B cell (primary cell): Measurements from ENCODE around the gene AGL. TPM values are rescaled to one million over a fixed set of nuclear protein-coding genes. Genes with fewer than 3 reads are reported as not detected.

Experiments used
- ATAC-seq: fragments of 200-7000 bp; cut with Tn5 transposase; one replicate; pipeline ENCODE4 v1.10.0; 2021; ENCODE audit warnings: low read depth, mild to moderate bottlenecking, moderate number of reproducible peaks, moderate library complexity
- CTCF ChIA-PET: fragments of 350-600 bp; sonication (Branson Sonifier 250); formaldehyde crosslinking; loops from one replicate; lab custom pipeline; 2021; ENCODE audit warnings: antibody characterized with exemption, inconsistent platforms; lab: Charles Lee
- POLR2A ChIA-PET: fragments of 350-600 bp; sonication (Branson Sonifier 250); formaldehyde crosslinking; loops from one replicate; lab custom pipeline; 2021; ENCODE audit warnings: antibody characterized with exemption; lab: Charles Lee
- DNase-seq: peaks from one replicate; pipeline ENCODE4 v3.0.0; 2013
- H2AFZ ChIP-seq: 2 replicates; pipeline ENCODE4 v1.6.1; 2012; ENCODE audit warnings: mild to moderate bottlenecking, low read depth, low read length; ENCODE audit not compliant: insufficient read depth, poor library complexity, severe bottlenecking
- H3K27ac ChIP-seq, 2 donors: 1 replicate in 1 of 2; 2 replicates in 1 of 2; pipeline ENCODE4 v1.5.1; 2012 to 2013; ENCODE audit warnings: low read length in 2 of 2, mild to moderate bottlenecking in 2 of 2, moderate library complexity in 1 of 2
- H3K27me3 ChIP-seq, 4 experiments: fragments of 200-600 bp in 1 of 4; sonication (generic) in 1 of 4; replicated peaks in 1 of 4; 1 replicate in 2 of 4; 2 replicates in 2 of 4; pipeline versions ENCODE4 v1.6.1 to v1.7.0; 2013 to 2016; ENCODE audit warnings: low read length in 3 of 4, mild to moderate bottlenecking in 2 of 4, mixed read lengths in 1 of 4, moderate library complexity in 1 of 4; ENCODE audit not compliant: insufficient read depth in 4 of 4, control insufficient read depth in 3 of 4; ENCODE audit errors: control extremely low read depth in 1 of 4
- H3K36me3 ChIP-seq, 2 experiments: replicated peaks in 1 of 2; 1 replicate in 1 of 2; 2 replicates in 1 of 2; pipeline versions ENCODE4 v1.6.1 to v1.7.1; 2013; ENCODE audit warnings: low read length in 1 of 2; ENCODE audit not compliant: insufficient read depth in 2 of 2, control insufficient read depth in 1 of 2; ENCODE audit errors: control extremely low read depth in 1 of 2, extremely low read depth in 1 of 2
- H3K4me1 ChIP-seq, 2 donors: fragments of 200-600 bp in 1 of 2; sonication (generic) in 1 of 2; 1 replicate in 1 of 2; 2 replicates in 1 of 2; pipeline versions ENCODE4 v1.5.1 to v1.6.1; 2013 to 2017; ENCODE audit warnings: low read length in 2 of 2; ENCODE audit not compliant: control insufficient read depth in 2 of 2, insufficient read depth in 2 of 2
- H3K4me2 ChIP-seq: replicated peaks from 2 replicates; pipeline ENCODE3; 2012; ENCODE audit warnings: mild to moderate bottlenecking, low read depth, low read length; ENCODE audit not compliant: poor library complexity, severe bottlenecking
- H3K4me3 ChIP-seq, 5 experiments: fragments of 200-600 bp in 1 of 5; sonication (generic) in 1 of 5; 1 replicate in 3 of 5; 2 replicates in 2 of 5; pipeline versions ENCODE4 v1.5.1 to v1.7.0; 2011 to 2016; ENCODE audit warnings: low read length in 4 of 5, mild to moderate bottlenecking in 4 of 5, low read depth in 2 of 5, control low read depth in 1 of 5, moderate library complexity in 1 of 5; ENCODE audit not compliant: insufficient read depth in 1 of 5; ENCODE audit errors: control extremely low read depth in 1 of 5, extremely low read depth in 1 of 5
- H3K79me2 ChIP-seq: fragments of 200-600 bp; sonication (generic); one replicate; pipeline ENCODE4 v1.6.0; 2016; ENCODE audit warnings: low read length; ENCODE audit not compliant: control insufficient read depth, insufficient read depth
- H3K9ac ChIP-seq: fragments of 200-600 bp; sonication (generic); 2 replicates; pipeline ENCODE4 v1.6.1; 2017; ENCODE audit warnings: mild to moderate bottlenecking, low read length, moderate library complexity
- H3K9me3 ChIP-seq, 3 donors: one replicate each; pipeline versions ENCODE4 v1.6.1 to v1.7.1; 2013; ENCODE audit warnings: low read length in 2 of 3; ENCODE audit not compliant: control insufficient read depth in 2 of 3, insufficient read depth in 1 of 3; ENCODE audit errors: control extremely low read depth in 1 of 3
- H4K20me1 ChIP-seq: 2 replicates; pipeline ENCODE4 v1.6.0; 2012; ENCODE audit warnings: mild to moderate bottlenecking, low read length; ENCODE audit not compliant: insufficient read depth, control insufficient read depth, poor library complexity, severe bottlenecking
- H3K27ac Mint-ChIP-seq: one replicate; pipeline ENCODE4 v1.8.0; 2021; ENCODE audit warnings: mixed read lengths
- H3K27me3 Mint-ChIP-seq: one replicate; pipeline ENCODE4 v1.8.0; 2021; ENCODE audit warnings: mixed read lengths
- H3K4me1 Mint-ChIP-seq: one replicate; pipeline ENCODE4 v1.8.0; 2021; ENCODE audit warnings: mixed read lengths
- H3K4me3 Mint-ChIP-seq: one replicate; pipeline ENCODE4 v1.8.0; 2021; ENCODE audit warnings: mixed read lengths
- H3K9me3 Mint-ChIP-seq: one replicate; pipeline ENCODE4 v1.8.0; 2022; ENCODE audit warnings: mixed read lengths; ENCODE audit not compliant: insufficient read depth
- CTCF ChIP-seq: fragments of 200-600 bp; IDR thresholded peaks from one replicate; pipeline ENCODE4 v1.8.0; 2022; ENCODE audit warnings: antibody characterized with exemption, mild to moderate bottlenecking
- EZH2 ChIP-seq: IDR thresholded peaks from 2 replicates; pipeline ENCODE4 v1.6.1; 2012; ENCODE audit warnings: borderline replicate concordance, low read depth, mild to moderate bottlenecking, moderate library complexity, low read length; ENCODE audit not compliant: insufficient read depth, poor library complexity, severe bottlenecking
- WGBS: methylation state at CpG from one replicate; pipeline ENCODE4 v1.1.5; 2013; ENCODE audit warnings: missing lambda C conversion rate; ENCODE audit not compliant: insufficient coverage; 5-methylcytosine and 5-hydroxymethylcytosine counted together
- intact Hi-C: fragments of 100-400 bp; cut with micrococcal nuclease; formaldehyde crosslinking; loops from one replicate; pipeline ENCODE4 v1.10.0; 2022
- polyA plus RNA-seq: library from polyadenylated mRNA; depleted of rRNA; stranded (reverse); fragments of >200 nt; gene quantifications from 2 replicates; pipeline ENCODE4 v1.2.3, GENCODE V29; 2012
- total RNA-seq, 2 donors: library from RNA; stranded (reverse); fragments of 120-200 nt in 1 of 2; gene quantifications; 1 replicate in 1 of 2; 2 replicates in 1 of 2; pipeline versions ENCODE4 v1.2.3 to v1.2.4, GENCODE V29; 2013 to 2022

The AGL gene
- total and polyA plus RNA-seq, 2 donors (not counting 1 experiment from before 2014, with no cell fraction given): 3.2 to 18.7 TPM

GRCh38 chr1:99811075-99811474, 39.1 kb upstream of the AGL start:
- ChIA-PET CTCF (interaction anchor here (0.5 to 2.0 kb wide), 5 partner anchors 17 to 1057 kb away, joined by 3 to 9 read pairs (median 3); no protein-coding TSS in a partner anchor), POLR2A (no interaction called here)
- WGBS: 100% methylated on average over 1 of the region's 1 CpG
- ATAC-seq (no peak), DNase-seq (no peak)
- Histone ChIP-seq H3K27me3 (peaks cover 0 to 4% (median 2%) of the 10 kb centered on the region in 4 experiments), H4K20me1 (no peaks in the 10 kb centered on the region), H3K36me3 (no peaks in the 10 kb centered on the region), H3K79me2 (no peaks in the 10 kb centered on the region), H3K27ac (no peak overlapping the region), H3K4me3 (no peak overlapping the region), H2AFZ (no peak overlapping the region), H3K4me2 (no peak overlapping the region), H3K4me1 (peaks cover 0 to 6% of the 10 kb centered on the region in 2 donors), H3K9me3 (no peaks in the 10 kb centered on the region), H3K9ac (no peak overlapping the region)
- TF ChIP-seq CTCF: no peak
- H3K4me1 Mint-ChIP-seq: peaks cover 4% of the 10 kb centered on the region
- intact Hi-C loops: no loop called here
- H3K27me3 Mint-ChIP-seq: peaks cover 33% of the 10 kb centered on the region
- H3K9me3 Mint-ChIP-seq: no peaks in the 10 kb centered on the region
- H3K4me3 Mint-ChIP-seq: no peak overlapping the region
- H3K27ac Mint-ChIP-seq: no peak overlapping the region

- ATAC-seq (no peak), DNase-seq (no peak)
- H3K4me2 ChIP-seq: no peak overlapping the region
- no peak overlapping the region for H3K4me3 Mint-ChIP-seq
- peaks cover 0 to 4% (median 2%) of the 10 kb centered on the region in 4 experiments for H3K27me3 ChIP-seq
- H3K4me3 ChIP-seq: no peak overlapping the region
- no peaks in the 10 kb centered on the region for H3K9me3 Mint-ChIP-seq
- TF ChIP-seq CTCF: no peak
- no peak for TF ChIP-seq EZH2
- H3K4me1 ChIP-seq: peaks cover 0 to 6% of the 10 kb centered on the region in 2 donors
- H3K36me3 ChIP-seq: no peaks in the 10 kb centered on the region
- no peaks in the 10 kb centered on the region for H4K20me1 ChIP-seq
- WGBS: no CpG with 5 or more reads among the region's 1 CpG
- ChIA-PET CTCF (interaction anchor here (0.9 to 2.0 kb wide), 6 partner anchors 16 to 1056 kb away, joined by 3 to 9 read pairs (median 4); no protein-coding TSS in a partner anchor), POLR2A (no interaction called here)
- H3K27ac ChIP-seq: no peak overlapping the region
- H3K9ac ChIP-seq: no peak overlapping the region
- no peak overlapping the region for H3K27ac Mint-ChIP-seq
- intact Hi-C loops: no loop called here
- H2AFZ ChIP-seq: no peak overlapping the region
- H3K4me1 Mint-ChIP-seq: peaks cover 4% of the 10 kb centered on the region
- H3K27me3 Mint-ChIP-seq: peaks cover 33% of the 10 kb centered on the region
- no peaks in the 10 kb centered on the region for H3K9me3 ChIP-seq
- no peaks in the 10 kb centered on the region for H3K79me2 ChIP-seq
These were observed 38.4 kb upstream of the AGL start for GRCh38 chr1:99811747-99812146.
